Calu3 (cell line): Measurements from ENCODE around the gene XYLT2. TPM values are rescaled to one million over a fixed set of nuclear protein-coding genes. Genes with fewer than 3 reads are reported as not detected.

Source experiments
- BruUV-seq: library from RNA; stranded (reverse); fragments of 400-500 nt; replicated peaks from 2 replicates; lab custom pipeline; 2021; lab: Mats Ljungman, UMichigan
- CTCF ChIA-PET: fragments of 300-600 bp; sonication (Branson Sonifier 250); formaldehyde crosslinking; loops from one replicate; lab custom pipeline; 2022; ENCODE audit warnings: antibody characterized with exemption; lab: Charles Lee
- DNase-seq: peaks from one replicate; pipeline ENCODE4 v3.0.0; 2022
- H3K27ac Mint-ChIP-seq: one replicate; pipeline ENCODE4 v1.8.0; 2022; ENCODE audit warnings: mixed read lengths; ENCODE audit not compliant: unreplicated experiment
- H3K27me3 Mint-ChIP-seq: one replicate; pipeline ENCODE4 v1.8.0; 2022; ENCODE audit warnings: mixed read lengths; ENCODE audit not compliant: unreplicated experiment
- H3K36me3 Mint-ChIP-seq: one replicate; pipeline ENCODE4 v1.8.0; 2022; ENCODE audit warnings: mild to moderate bottlenecking, moderate library complexity, mixed read lengths; ENCODE audit not compliant: insufficient read depth, unreplicated experiment
- H3K4me1 Mint-ChIP-seq: one replicate; pipeline ENCODE4 v1.8.0; 2022; ENCODE audit warnings: mild to moderate bottlenecking, low read depth, mixed read lengths; ENCODE audit not compliant: unreplicated experiment
- H3K4me3 Mint-ChIP-seq: one replicate; pipeline ENCODE4 v1.8.0; 2022; ENCODE audit warnings: mild to moderate bottlenecking, low read depth, moderate library complexity, mixed read lengths; ENCODE audit not compliant: unreplicated experiment
- H3K9me3 Mint-ChIP-seq: one replicate; pipeline ENCODE4 v1.8.0; 2022; ENCODE audit warnings: low read depth, mixed read lengths; ENCODE audit not compliant: unreplicated experiment
- CTCF ChIP-seq: fragments of 200-600 bp; IDR thresholded peaks from one replicate; pipeline ENCODE4 v1.8.0; 2022; ENCODE audit warnings: antibody characterized with exemption; ENCODE audit not compliant: unreplicated experiment
- intact Hi-C: fragments of 100-400 bp; cut with micrococcal nuclease; formaldehyde crosslinking; loops from one replicate; pipeline ENCODE4 v1.10.0; 2022; ENCODE audit not compliant: unreplicated experiment
- total RNA-seq: library from RNA; stranded (reverse); gene quantifications from 2 replicates; pipeline ENCODE4 v1.2.3, GENCODE V29; 2022

Gene XYLT2
- total RNA-seq, 1 experiment from 2014 or later = 44.3 TPM

GRCh38 chr17:50365165-50365564 is 19.2 kb downstream of the XYLT2 start:
- H3K9me3 Mint-ChIP-seq = no peaks in the 10 kb centered on the region
- no peaks in the 10 kb centered on the region for H3K4me1 Mint-ChIP-seq
- no peak overlapping the region for H3K27ac Mint-ChIP-seq
- DNase-seq = no peak
- H3K27me3 Mint-ChIP-seq = no peaks in the 10 kb centered on the region
- CTCF ChIA-PET = interaction anchor here (0.8 to 5.9 kb wide), 3 partner anchors 10 to 114 kb away, joined by 3 to 28 read pairs (median 9); partner anchors contain the start of gene LRRC59
- TF ChIP-seq CTCF = no peak
- BruUV-seq = no TSS peak
- intact Hi-C loops = no loop called here
- peaks cover 35% of the 10 kb centered on the region for H3K36me3 Mint-ChIP-seq
- no peak overlapping the region for H3K4me3 Mint-ChIP-seq

GRCh38 chr17:50365649-50366393 is 19.9 kb downstream of the XYLT2 start:
- TF ChIP-seq CTCF = no peak
- CTCF ChIA-PET = interaction anchor here (0.8 to 5.9 kb wide), 2 partner anchors 9 to 31 kb away, joined by 3 to 28 read pairs; partner anchors contain the start of gene LRRC59
- no peak for DNase-seq
- Mint-ChIP-seq H3K27me3 (no peaks in the 10 kb centered on the region), H3K4me1 (no peaks in the 10 kb centered on the region), H3K36me3 (peaks cover 32% of the 10 kb centered on the region), H3K27ac (no peak overlapping the region), H3K4me3 (no peak overlapping the region), H3K9me3 (no peaks in the 10 kb centered on the region)
- intact Hi-C loops = no loop called here
- no TSS peak for BruUV-seq

GRCh38 chr17:50367401-50367800 is 21.5 kb downstream of the XYLT2 start:
- H3K27me3 Mint-ChIP-seq = no peaks in the 10 kb centered on the region
- CTCF ChIA-PET = interaction anchor here (0.6 kb wide), 1 partner anchor 819 kb away, joined by 3 read pairs; no protein-coding TSS in a partner anchor
- intact Hi-C loops = no loop called here
- H3K4me1 Mint-ChIP-seq = peaks cover 12% of the 10 kb centered on the region
- no peak overlapping the region for H3K27ac Mint-ChIP-seq
- H3K9me3 Mint-ChIP-seq = no peaks in the 10 kb centered on the region
- no TSS peak for BruUV-seq
- DNase-seq = no peak
- H3K36me3 Mint-ChIP-seq = peaks cover 36% of the 10 kb centered on the region
- H3K4me3 Mint-ChIP-seq = no peak overlapping the region
- TF ChIP-seq CTCF = no peak

GRCh38 chr17:50370052-50370451 is 24.1 kb downstream of the XYLT2 start:
- CTCF ChIA-PET = no interaction called here
- BruUV-seq = no TSS peak
- Mint-ChIP-seq H3K9me3 (no peaks in the 10 kb centered on the region), H3K27me3 (no peaks in the 10 kb centered on the region), H3K36me3 (peaks cover 42% of the 10 kb centered on the region), H3K27ac (no peak overlapping the region), H3K4me3 (no peak overlapping the region), H3K4me1 (peaks cover 16% of the 10 kb centered on the region)
- no peak for TF ChIP-seq CTCF
- no peak for DNase-seq
- intact Hi-C loops = no loop called here
